ENCODE measurements around the gene FLRT2.

DNA sequence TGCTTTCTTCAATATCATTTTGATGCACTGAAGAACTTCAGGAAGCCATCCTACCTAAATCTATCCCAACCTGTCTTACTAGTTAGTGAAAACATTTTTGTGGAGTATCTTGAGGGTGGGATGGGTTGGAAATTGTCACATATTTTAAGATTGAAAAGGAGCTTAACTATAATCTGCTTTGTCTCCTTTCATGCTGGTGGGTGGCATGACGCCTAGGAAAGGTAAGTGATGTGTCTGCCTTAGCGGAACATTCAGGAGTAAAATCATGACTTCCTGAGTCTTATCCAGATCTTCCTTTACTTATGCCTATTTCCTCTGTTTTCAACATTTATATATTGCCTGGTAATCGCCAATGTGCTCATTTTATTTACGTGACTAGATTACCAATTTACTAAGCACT lies 74.1 kb downstream of the FLRT2 start:
- TF ChIP-seq POLR2A (IDR thresholded peaks at IDR 0.05; ENCODE audit: low read depth, low read length) (no peak), MXI1 (IDR thresholded peaks at IDR 0.05; ENCODE audit: borderline replicate concordance, low read depth, low read length) (no peak), RAD21 (IDR thresholded peaks at IDR 0.05; ENCODE audit: low read length) (no peak), SMC3 (IDR thresholded peaks at IDR 0.05; ENCODE audit: low read depth, low read length) (no peak)
- TF ChIP-seq, protein P1, sequence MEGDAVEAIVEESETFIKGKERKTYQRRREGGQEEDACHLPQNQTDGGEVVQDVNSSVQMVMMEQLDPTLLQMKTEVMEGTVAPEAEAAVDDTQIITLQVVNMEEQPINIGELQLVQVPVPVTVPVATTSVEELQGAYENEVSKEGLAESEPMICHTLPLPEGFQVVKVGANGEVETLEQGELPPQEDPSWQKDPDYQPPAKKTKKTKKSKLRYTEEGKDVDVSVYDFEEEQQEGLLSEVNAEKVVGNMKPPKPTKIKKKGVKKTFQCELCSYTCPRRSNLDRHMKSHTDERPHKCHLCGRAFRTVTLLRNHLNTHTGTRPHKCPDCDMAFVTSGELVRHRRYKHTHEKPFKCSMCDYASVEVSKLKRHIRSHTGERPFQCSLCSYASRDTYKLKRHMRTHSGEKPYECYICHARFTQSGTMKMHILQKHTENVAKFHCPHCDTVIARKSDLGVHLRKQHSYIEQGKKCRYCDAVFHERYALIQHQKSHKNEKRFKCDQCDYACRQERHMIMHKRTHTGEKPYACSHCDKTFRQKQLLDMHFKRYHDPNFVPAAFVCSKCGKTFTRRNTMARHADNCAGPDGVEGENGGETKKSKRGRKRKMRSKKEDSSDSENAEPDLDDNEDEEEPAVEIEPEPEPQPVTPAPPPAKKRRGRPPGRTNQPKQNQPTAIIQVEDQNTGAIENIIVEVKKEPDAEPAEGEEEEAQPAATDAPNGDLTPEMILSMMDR (conservative IDR thresholded peaks at IDR 0.05; ENCODE audit: low read depth, low read length), result no peak
- TF ChIP-seq, protein P2, sequence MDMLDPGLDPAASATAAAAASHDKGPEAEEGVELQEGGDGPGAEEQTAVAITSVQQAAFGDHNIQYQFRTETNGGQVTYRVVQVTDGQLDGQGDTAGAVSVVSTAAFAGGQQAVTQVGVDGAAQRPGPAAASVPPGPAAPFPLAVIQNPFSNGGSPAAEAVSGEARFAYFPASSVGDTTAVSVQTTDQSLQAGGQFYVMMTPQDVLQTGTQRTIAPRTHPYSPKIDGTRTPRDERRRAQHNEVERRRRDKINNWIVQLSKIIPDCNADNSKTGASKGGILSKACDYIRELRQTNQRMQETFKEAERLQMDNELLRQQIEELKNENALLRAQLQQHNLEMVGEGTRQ (IDR thresholded peaks at IDR 0.05; ENCODE audit: low read depth, low read length), result no peak
- TF ChIP-seq, protein P3, sequence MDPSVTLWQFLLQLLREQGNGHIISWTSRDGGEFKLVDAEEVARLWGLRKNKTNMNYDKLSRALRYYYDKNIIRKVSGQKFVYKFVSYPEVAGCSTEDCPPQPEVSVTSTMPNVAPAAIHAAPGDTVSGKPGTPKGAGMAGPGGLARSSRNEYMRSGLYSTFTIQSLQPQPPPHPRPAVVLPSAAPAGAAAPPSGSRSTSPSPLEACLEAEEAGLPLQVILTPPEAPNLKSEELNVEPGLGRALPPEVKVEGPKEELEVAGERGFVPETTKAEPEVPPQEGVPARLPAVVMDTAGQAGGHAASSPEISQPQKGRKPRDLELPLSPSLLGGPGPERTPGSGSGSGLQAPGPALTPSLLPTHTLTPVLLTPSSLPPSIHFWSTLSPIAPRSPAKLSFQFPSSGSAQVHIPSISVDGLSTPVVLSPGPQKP (IDR thresholded peaks at IDR 0.05; ENCODE audit: borderline replicate concordance, low read depth, low read length), result no peak
